GM19351 (cell line): Measurements from ENCODE around the gene PHTF2.
A peak's percentile ranks its signal among the peaks of the same experiment; 100 is the strongest.

Experiments used
- ATAC-seq: cut with Tn5 transposase; IDR thresholded peaks from one replicate; pipeline ENCODE4 v1.9.1; 2021; ENCODE audit warnings: mild to moderate bottlenecking, moderate library complexity; ENCODE audit not compliant: unreplicated experiment

PHTF2 gene

DNA sequence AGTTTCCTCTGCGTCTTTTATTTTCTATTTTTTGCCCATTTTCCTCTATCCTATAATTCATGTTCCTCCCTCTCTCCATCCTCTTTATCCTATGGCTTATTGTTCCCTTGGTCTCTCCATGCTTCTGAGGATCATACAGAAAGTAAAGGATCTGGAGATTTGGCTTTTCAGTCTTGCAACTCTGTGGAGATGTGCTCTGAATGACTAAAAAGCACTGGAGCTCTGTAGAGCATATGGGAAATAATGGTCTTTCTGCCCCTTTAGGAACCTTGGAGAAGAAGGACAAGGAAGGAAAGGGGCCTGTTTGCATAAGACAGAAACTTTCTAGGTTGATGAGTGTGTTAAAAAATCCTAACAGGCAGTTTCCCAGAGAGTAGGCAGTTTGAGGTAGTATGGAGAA is 120.1 kb downstream of the PHTF2 start:
- ATAC-seq, result no peak

DNA sequence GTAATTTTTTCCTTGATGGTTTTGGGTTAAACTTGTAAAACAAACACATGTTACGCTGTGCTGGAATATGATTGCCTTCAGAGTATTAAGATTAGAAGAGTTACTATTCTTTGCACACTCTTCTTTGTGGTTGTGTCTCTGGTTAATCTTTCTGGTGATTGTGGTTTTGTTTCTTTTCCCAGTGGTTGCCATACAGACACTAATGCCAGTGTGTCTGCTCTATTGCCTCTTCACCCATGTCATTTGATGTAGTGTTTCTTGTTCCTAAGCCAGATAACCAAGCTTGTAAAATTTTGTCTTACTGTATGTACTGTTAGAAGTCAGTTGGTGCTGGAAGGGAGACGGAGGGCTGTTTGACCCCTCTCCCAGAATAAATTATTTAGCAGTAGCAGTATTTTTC is 124.8 kb downstream of the PHTF2 start:
- no peak for ATAC-seq

DNA sequence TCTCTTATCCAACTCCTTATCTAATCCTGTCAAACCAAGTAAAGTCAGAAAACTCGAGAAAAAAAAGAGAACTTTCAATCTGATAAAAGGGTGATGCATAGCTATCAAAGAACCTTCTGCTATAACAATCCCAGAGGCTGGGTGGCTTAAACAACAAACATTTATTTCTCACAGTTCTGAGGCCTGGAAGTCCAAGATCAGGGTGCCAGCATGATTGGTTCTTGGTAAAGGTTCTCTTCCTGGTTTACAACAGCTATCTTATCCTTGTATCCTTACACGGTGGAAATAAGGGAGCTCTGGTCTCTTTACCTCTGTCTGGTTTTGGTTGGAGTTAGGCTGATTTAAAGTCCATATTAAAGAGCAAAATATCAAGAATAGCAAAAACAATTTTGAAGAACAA is 131.9 kb downstream of the PHTF2 start:
- ATAC-seq, result no peak

DNA sequence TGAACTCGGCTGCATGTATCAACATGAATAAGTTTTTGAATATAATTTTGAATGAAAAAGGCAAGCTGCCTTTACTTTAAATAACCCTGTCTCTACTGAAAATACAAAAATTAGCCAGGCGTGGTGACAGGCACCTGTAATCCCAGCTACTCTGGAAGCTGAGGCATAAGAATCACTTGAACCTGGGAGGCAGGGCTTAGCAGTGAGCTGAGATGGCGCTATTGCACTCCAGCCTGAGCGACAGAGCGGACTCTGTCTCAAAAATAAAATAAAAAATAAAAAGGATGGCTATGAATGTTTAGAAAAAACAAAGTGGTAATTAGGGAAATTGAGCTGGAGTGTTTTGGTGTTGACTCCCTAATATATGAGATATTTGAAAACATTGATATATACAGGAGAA is 133.3 kb downstream of the PHTF2 start:
- ATAC-seq, result no peak

DNA sequence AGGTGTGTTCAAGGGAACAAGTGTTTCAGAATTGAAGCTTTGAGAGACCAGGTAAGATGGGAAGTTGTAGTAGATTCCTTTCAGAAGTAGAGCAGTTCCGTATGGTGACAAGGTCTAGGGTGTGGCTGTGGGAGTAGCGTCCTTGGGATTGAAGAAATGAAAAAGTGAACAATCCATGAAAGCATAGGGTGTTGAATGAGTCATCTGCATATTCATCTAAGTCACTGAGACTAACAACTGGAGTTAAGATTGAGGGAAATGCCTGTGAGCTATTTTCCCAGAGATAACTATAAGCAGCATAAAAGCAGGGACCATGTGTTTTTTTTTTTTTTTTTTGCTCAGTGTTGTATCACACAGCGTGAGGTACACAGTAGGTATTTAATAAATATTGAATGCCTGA is 134.8 kb downstream of the PHTF2 start:
- no peak for ATAC-seq

DNA sequence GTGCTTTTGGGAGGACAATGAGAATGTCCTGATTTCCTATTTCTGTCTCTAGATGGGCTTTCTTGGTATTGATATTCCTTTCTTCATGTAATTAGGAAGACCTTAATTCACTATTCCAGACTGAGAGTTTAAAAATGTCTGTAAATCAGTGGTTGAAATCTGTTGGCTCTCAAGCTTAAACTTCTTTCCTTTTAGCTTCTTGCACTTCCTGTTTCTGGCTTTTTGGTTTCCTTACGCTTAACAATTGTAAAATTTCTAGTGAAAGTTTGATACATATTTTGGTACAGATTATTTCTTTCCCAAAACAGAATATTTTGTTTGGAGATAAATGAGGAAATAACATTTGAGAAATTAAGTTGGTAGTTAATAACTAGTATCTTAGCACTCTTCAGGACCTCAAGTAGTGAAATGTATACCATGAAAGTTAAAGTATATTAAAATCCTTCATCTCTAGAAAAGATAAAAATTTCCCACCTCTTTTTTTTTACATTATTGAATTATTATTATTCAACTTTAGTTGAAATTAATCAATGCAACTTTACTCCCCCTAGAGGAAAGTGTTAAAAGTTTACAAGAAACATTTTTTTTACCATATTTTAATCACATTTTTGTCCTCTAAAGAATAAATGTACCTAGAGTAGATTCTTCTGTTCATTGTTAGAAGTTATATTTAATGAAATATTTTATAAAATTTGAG is 137.2 kb downstream of the PHTF2 start:
- ATAC-seq, result no peak

DNA sequence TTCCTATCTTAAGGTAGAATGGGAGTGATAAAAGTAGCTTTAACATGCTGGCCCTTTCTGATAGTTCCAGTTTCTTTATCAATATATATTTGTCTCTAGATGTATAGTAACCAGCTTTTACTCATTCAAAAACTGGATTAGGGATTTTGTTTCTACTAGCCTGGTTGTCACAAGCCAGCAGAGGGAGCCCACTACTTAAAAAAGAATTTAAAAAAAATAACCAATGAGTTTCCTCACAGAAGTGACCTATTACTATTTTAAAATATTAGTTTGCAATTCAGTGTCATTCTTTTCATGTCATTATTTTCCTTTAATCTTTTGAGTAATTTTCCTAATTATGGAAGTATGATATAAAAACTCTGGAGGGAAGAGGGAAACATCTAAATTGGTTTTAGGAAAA is 142.1 kb downstream of the PHTF2 start:
- ATAC-seq, result peak; percentile 56

DNA sequence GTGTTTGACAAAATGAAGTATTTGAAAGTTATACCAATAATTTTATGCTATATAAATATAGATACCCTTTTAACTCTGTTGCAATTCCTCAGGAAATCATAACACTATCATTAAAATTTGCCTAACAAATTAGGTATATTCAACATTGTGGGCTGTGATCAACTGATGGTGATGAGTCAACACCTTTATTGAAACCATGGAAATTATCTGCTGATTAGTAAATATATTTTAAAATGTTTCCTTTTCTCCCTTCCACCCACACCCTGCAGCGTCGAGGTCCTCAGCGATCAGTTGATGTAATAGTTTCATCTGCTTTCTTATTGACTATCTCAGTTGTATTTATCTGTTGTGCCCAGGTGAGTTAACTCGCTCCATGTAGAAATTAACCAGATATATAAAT is 143.9 kb downstream of the PHTF2 start:
- ATAC-seq, result no peak

DNA sequence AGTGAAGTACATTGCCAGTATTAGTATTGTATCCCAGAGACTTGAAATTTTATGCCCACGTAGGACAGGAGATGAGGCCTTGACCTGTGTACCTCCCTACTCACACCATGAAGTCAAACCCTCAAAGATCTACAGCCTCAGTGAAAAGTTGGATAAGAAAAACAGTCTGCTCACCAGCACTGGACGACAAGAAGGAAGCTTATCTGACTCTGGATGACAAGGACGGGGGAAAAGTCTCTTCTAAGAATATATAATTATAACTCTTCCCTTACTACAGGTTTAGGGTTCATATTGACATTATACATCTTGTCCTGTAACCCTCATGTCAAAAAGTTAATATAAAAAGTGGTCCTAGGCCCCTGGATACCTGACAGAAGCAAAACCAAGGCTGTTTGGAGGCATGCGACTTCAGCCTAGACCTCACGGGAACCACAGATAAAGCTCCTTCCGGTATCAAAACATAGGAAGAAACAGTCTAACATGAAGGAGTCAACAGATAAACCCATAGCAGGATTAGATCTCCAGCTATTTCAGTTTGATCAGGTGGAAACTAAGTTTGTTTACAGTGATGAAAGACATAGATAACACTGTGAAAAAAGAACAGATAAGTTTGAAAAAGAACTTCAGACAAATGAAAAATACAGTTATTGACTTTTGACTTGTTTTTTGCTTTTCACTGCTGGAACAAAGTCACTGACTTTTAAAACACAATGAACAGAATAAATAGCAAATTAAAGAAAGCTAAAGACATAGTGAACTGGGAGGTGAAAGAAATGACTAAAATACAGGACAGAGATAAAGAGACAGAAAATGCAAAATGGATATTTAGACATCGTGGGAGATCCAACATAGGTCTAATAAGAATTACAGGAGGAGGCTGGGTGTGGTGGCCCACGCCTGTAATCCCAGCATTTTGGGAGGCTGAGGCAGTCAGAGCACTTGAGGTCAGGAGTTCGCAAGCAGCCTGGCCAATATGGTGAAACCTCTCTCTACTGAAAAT is 145.9 kb downstream of the PHTF2 start:
- no peak for ATAC-seq

DNA sequence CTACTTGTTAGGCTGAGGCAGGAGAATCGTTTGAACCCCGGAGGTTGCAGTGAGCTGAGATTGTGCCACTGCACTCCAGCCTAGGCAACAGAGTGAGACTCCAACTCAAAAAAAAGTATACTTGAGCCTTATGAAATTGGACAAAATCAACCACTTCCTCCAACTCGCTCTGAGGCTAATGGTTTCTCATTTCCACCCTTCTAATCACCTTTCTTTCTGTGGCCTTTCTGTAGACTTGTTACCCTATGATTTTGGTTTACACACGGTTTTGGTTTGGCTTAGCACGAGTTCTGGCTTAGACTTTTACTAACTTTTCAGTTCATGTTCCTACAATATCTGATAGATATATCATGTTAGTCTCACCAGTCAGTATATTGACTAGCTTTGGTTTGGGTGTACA is 152.0 kb downstream of the PHTF2 start:
- no peak for ATAC-seq

DNA sequence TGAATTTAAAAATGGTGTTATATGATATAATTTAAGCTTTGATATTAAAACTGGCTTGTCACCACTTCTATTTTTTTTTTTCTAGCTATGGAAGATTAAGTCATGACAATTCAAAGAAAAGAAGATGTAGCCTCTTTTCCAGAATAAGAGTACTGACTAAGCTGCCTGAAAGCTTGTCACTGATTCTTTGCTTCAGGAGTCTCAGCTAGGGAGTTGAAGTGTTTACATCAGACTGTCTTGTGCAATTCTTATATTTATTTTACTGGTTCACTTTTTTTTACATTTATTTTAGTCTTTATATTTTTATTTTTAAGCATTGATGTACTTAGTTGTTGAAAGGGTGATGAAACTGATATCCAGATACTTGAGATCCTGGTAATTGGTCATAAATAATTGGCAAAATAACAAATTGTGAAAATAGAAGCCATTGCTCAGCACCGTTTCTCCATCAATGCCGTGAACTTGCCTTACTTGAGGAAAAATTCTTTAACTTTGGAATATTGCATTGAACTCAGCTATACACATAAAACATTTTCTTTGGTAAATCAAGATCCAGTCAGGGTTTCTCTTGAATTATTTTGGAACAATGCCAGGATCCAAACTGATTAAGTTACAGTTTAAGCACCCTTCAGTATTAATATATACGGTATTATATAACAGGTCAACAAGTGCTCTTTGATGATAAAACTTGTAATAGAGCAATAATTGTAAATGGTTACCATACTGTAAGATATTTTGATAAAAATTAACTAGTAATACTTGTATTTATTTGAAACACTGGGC is 156.4 kb downstream of the PHTF2 start:
- no peak for ATAC-seq

DNA sequence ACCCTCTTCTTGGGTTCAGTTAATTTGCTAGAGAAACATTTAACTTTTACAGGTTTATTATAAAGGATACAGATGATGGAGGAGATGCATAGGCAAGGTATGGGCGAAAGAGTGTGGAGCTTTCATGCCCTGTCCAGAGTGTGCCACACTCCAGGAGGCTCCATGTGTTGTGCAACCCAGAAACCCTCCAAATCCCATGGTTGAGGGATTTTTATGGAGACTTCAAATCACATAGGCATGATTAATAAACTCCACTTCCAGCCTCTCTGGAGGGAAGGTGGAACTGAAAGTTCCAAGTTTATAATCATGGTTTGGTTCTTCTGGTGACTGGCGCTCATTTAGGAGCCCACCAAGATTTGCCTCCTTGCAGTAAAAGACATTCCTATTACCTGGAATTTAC is 159.9 kb downstream of the PHTF2 start:
- ATAC-seq, result no peak

DNA sequence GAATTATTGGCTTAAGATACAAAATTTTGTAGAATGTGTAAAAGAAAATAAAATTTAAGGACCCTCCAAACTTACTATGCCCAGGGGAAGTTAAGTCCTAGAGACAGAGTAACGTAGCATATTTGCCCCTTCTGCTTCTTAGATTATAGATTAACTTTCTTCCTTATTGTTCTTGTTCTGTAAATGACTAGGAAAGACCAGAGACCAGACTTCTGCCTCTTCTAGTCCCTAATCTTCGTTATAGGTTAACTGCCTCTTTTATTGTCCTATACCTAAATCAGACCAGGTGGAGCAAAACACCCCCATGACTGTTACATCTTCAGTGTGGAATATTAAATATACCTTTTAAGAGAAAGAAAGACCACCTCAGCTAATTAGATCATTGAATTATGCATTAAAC is 160.5 kb downstream of the PHTF2 start:
- no peak for ATAC-seq

DNA sequence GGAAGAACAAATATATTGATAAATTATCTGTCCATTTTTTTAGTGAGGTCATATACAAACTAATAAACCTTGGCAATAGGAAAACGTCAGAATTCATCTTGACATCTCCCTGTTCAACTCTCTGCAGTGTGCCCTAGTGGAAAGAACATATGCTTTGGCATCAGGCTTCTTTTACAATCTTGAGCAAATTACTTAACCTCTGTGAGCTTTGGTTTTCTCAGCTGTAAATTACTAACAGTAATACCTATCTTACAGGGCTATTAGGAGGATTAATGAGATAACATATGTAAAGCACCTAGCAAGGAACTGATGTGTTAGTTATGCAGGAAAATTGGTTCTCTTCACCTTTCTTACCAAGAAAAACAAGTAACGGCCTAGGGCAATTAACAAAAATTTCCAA is 161.8 kb downstream of the PHTF2 start:
- no peak for ATAC-seq

DNA sequence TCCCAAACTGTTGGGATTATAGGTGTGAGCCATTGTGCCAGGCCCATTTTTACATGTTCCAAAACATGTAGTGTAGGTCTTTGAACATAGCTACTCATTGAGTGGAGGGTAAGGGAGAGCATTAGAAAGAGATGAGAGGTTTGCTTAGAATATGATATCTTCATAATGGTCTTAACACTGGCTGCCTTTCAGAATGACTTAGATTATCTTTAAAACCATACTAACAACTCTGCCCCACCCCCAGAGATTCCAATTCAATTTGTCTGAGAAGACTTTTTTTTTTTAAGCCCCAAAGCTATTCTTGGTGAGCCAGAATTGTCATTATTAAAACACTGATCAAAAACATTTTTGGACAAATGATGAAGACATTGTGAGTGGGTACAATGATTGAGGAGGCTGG is 168.9 kb downstream of the PHTF2 start:
- no peak for ATAC-seq

DNA sequence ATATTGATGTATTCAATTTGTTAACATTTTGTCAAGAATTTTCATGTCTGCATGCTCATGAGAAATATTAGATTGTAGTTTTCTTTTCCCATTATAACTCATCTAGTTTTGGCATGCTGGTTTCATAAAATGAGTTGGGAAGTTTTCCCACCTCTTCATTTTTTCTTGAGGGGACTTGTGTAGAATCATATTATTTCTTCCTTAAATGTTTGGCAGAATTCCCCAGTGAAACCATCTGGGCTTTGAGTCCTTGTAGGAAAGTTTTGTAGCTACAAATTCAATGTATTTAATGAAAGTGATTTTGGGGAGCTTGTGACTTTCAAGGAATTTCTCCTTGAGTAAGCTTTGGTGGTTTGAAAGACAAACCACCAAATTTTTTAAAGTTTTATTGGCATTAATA is 173.2 kb downstream of the PHTF2 start:
- ATAC-seq, result no peak

DNA sequence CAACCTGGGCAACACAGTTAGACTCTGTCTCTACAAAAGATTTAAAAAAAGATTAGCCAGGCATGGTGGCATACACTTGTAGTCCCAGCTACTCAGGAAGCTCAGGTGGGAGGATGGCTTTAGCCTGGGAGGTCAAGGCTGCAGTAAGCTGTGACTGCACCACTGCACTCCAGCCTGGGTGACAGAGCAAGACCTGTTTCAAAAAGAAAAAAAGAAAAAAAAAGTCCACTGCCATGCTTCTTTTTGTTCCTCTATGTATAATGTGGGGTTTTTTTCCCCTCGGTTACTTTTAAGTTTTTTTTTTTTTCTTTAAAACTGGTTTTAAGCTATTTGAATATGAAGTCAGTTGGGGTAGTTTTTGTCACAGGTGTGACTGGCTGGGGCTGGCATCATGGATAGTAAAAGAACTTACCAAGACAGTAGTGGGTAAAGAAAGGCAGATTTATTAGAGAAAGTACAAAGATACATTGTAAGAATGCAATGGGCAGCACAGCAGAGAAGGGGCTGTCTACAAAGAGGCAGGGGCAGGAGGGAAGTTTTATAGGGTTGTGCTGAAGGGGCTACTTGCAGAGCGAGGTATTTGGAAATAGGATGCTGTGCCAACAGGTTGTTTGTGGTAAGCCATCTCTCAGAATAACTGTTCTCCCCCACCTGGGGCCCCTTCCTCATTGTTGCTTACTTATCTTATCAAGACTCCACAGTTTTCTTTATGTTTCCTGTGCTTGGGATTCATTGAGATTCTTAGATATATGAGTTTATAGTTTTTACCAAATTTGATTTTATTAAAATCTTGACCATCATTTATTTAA is 177.3 kb downstream of the PHTF2 start:
- ATAC-seq, result no peak

DNA sequence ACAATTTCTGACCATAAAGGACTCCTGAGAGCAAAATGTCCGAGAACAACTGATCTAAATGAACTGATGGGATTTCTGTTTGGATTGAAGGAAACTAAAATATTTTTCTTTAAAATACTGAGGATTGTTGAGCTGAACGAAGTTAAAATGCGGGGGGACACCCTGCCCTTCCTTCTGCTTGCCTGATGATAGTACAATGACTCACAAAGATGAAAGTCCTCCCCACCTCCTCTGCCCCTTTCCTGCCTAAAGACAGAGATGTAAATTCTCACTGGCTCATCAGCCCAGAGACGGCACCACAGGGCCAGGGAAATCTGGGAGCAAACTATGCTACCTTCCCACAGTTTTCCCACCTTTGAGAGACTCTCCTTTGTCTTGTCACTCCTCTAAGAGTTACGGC is 180.6 kb downstream of the PHTF2 start:
- ATAC-seq, result no peak

DNA sequence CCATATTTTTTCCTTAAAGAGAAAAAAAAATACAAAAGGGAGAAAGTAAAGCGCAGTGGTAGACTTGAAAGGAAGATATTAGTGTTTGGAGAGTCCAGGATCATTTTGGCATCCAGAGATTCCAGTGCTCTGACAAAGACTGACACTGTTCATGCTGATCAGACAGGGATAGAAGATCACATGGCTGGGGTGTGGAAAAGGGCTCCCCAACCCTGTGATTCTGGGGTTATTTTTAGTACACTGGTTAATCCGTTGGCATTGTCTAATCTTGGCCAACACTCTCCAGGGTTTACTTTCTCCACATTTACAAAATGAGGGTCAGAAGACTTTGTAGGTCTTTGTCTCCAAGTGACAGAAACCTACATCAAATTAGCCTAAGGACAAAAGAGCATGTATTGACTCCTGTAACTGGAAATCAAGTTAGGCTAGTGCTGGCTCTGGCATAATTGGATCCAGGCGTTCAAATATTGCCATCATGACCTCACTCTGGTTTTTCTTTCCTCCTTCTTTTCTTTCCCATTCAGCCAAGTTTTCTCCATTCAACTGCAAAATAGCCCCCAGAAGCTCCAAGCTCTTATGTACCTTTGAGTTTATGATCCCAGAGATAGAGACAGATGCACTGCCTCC is 181.6 kb downstream of the PHTF2 start:
- no peak for ATAC-seq

DNA sequence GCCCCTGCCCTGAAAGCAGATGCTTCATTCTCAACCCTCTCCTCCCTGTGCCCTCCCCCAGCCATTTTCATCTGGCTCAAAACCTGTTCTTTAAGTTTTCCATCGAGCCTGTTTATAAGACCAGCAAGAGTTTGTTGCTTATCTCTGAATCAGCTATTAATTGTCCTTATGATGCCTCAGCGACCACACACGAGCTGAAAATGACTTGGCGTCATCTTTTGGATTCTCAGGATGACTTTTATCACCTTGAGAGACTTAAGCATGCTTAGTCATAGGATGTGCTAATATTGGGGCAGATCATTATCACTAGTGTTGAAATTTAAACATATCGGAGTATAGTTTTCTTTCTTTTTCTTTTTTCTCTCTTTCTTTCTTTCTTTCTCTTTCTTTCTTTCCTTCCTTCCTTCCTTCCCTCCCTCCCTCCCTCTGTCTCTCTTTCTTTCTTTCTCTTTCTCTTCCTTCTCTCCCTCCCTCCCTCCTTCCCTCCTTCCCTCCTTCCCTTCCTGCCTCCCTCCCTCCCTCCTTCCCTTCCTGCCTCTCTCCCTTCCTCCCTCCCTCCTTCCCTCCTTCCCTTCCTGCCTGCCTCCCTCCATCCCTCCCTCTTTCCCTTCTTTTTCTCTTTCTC is 184.5 kb downstream of the PHTF2 start:
- ATAC-seq, result no peak
